Neuron (in vitro differentiated cells): Measurements from ENCODE around the gene SRRM2.

ENCODE experiments used
- H2AFZ ChIP-seq: one replicate; pipeline ENCODE4 v1.6.1; 2013; ENCODE audit warnings: low read depth, mild to moderate bottlenecking, inconsistent platforms, low read length, moderate library complexity
- H3K27me3 ChIP-seq: one replicate; pipeline ENCODE4 v1.6.1; 2013; ENCODE audit warnings: low read length; ENCODE audit not compliant: insufficient read depth
- H3K36me3 ChIP-seq: one replicate; pipeline ENCODE4 v1.6.1; 2013; ENCODE audit warnings: low read length; ENCODE audit not compliant: insufficient read depth
- H3K4me1 ChIP-seq: one replicate; pipeline ENCODE4 v1.6.1; 2013; ENCODE audit warnings: low read length; ENCODE audit not compliant: insufficient read depth
- H3K4me3 ChIP-seq: 2 replicates; pipeline ENCODE4 v1.5.1; 2013; ENCODE audit warnings: mild to moderate bottlenecking, low read length, moderate library complexity
- H3K9me3 ChIP-seq: one replicate; pipeline ENCODE4 v1.6.1; 2013; ENCODE audit warnings: low read length

Gene SRRM2

GRCh38 chr16:2751577-2752034, 832 bp upstream of the SRRM2 start:
- Histone ChIP-seq H3K4me1 (peaks cover 28% of the 10 kb centered on the region), H3K36me3 (peaks cover 19% of the 10 kb centered on the region), H3K9me3 (no peaks in the 10 kb centered on the region), H2AFZ (peak overlapping the region; percentile 43), H3K27me3 (no peaks in the 10 kb centered on the region), H3K4me3 (peak overlapping the region; percentile 74)

- Histone ChIP-seq H3K9me3 (no peaks in the 10 kb centered on the region), H3K4me1 (peaks cover 28% of the 10 kb centered on the region), H2AFZ (peak overlapping the region; percentile 43), H3K36me3 (peaks cover 33% of the 10 kb centered on the region), H3K4me3 (peak overlapping the region; percentile 74), H3K27me3 (no peaks in the 10 kb centered on the region)
Measured at GRCh38 chr16:2752850-2753732, 653 bp downstream of the SRRM2 start.

- peaks cover 39% of the 10 kb centered on the region for H3K36me3 ChIP-seq
- H2AFZ ChIP-seq: no peak overlapping the region
- peak overlapping the region; percentile 74 for H3K4me3 ChIP-seq
- H3K4me1 ChIP-seq: peaks cover 28% of the 10 kb centered on the region
- H3K27me3 ChIP-seq: no peaks in the 10 kb centered on the region
- no peaks in the 10 kb centered on the region for H3K9me3 ChIP-seq
Measured at GRCh38 chr16:2753733-2754020, 1.2 kb downstream of the SRRM2 start.

GRCh38 chr16:2755158-2755557, 2.7 kb downstream of the SRRM2 start:
- H2AFZ ChIP-seq: no peak overlapping the region
- H3K9me3 ChIP-seq: peaks cover 5% of the 10 kb centered on the region
- peak overlapping the region; percentile 74 for H3K4me3 ChIP-seq
- no peaks in the 10 kb centered on the region for H3K27me3 ChIP-seq
- H3K36me3 ChIP-seq: peaks cover 54% of the 10 kb centered on the region
- peaks cover 28% of the 10 kb centered on the region for H3K4me1 ChIP-seq

- peaks cover 18% of the 10 kb centered on the region for H3K4me1 ChIP-seq
- no peak overlapping the region for H3K4me3 ChIP-seq
- peaks cover 67% of the 10 kb centered on the region for H3K36me3 ChIP-seq
- H2AFZ ChIP-seq: no peak overlapping the region
- peaks cover 10% of the 10 kb centered on the region for H3K9me3 ChIP-seq
- no peaks in the 10 kb centered on the region for H3K27me3 ChIP-seq
Measured at GRCh38 chr16:2756288-2757015, 4.0 kb downstream of the SRRM2 start.

GRCh38 chr16:2757344-2757743, 4.9 kb downstream of the SRRM2 start:
- H3K4me3 ChIP-seq: no peak overlapping the region
- peaks cover 18% of the 10 kb centered on the region for H3K9me3 ChIP-seq
- H3K27me3 ChIP-seq: no peaks in the 10 kb centered on the region
- H2AFZ ChIP-seq: no peak overlapping the region
- H3K36me3 ChIP-seq: peaks cover 76% of the 10 kb centered on the region
- peaks cover 15% of the 10 kb centered on the region for H3K4me1 ChIP-seq

- peaks cover 47% of the 10 kb centered on the region for H3K9me3 ChIP-seq
- H2AFZ ChIP-seq: no peak overlapping the region
- peaks cover 100% of the 10 kb centered on the region for H3K36me3 ChIP-seq
- H3K27me3 ChIP-seq: no peaks in the 10 kb centered on the region
- no peaks in the 10 kb centered on the region for H3K4me1 ChIP-seq
- no peak overlapping the region for H3K4me3 ChIP-seq
Measured at GRCh38 chr16:2761472-2761871, 9.0 kb downstream of the SRRM2 start.

GRCh38 chr16:2761886-2762583, 9.6 kb downstream of the SRRM2 start:
- no peak overlapping the region for H3K4me3 ChIP-seq
- H3K36me3 ChIP-seq: peaks cover 100% of the 10 kb centered on the region
- H3K27me3 ChIP-seq: no peaks in the 10 kb centered on the region
- no peak overlapping the region for H2AFZ ChIP-seq
- no peaks in the 10 kb centered on the region for H3K4me1 ChIP-seq
- H3K9me3 ChIP-seq: peaks cover 47% of the 10 kb centered on the region

GRCh38 chr16:2762711-2763110, 10.3 kb downstream of the SRRM2 start:
- peaks cover 47% of the 10 kb centered on the region for H3K9me3 ChIP-seq
- H3K36me3 ChIP-seq: peaks cover 100% of the 10 kb centered on the region

GRCh38 chr16:2763173-2763572, 10.7 kb downstream of the SRRM2 start:
- peaks cover 100% of the 10 kb centered on the region for H3K36me3 ChIP-seq
- no peak overlapping the region for H2AFZ ChIP-seq
- H3K9me3 ChIP-seq: peaks cover 47% of the 10 kb centered on the region

More at GRCh38 chr16:2762711-2763110, 10.3 kb downstream of the SRRM2 start:
- Histone ChIP-seq H3K27me3 (no peaks in the 10 kb centered on the region), H2AFZ (no peak overlapping the region), H3K4me1 (no peaks in the 10 kb centered on the region), H3K4me3 (no peak overlapping the region)

GRCh38 chr16:2764718-2765117, 12.3 kb downstream of the SRRM2 start:
- Histone ChIP-seq H3K4me3 (no peak overlapping the region), H3K36me3 (peaks cover 100% of the 10 kb centered on the region), H2AFZ (no peak overlapping the region), H3K9me3 (peaks cover 44% of the 10 kb centered on the region), H3K27me3 (no peaks in the 10 kb centered on the region), H3K4me1 (no peaks in the 10 kb centered on the region)

More at GRCh38 chr16:2763173-2763572, 10.7 kb downstream of the SRRM2 start:
- Histone ChIP-seq H3K4me3 (no peak overlapping the region), H3K4me1 (no peaks in the 10 kb centered on the region), H3K27me3 (no peaks in the 10 kb centered on the region)

- Histone ChIP-seq H3K9me3 (peaks cover 40% of the 10 kb centered on the region), H3K4me1 (no peaks in the 10 kb centered on the region), H3K27me3 (no peaks in the 10 kb centered on the region), H2AFZ (no peak overlapping the region), H3K36me3 (peaks cover 100% of the 10 kb centered on the region), H3K4me3 (no peak overlapping the region)
Measured at GRCh38 chr16:2765462-2766404, 13.3 kb downstream of the SRRM2 start.
